A549 (cell line): ENCODE results near the gene ENTPD6.

Experiments used
- CEBPB ChIP-seq, 2 experiments: fragments of >200 bp in 1 of 2; sonication (Bioruptor Twin) in 1 of 2; formaldehyde crosslinking in 1 of 2; IDR thresholded peaks; 2 replicates each; pipeline ENCODE4 v1.6.1; 2012 to 2016
- EP300 ChIP-seq, 2 experiments: fragments of >200 bp; sonication (Bioruptor Twin); formaldehyde crosslinking; IDR thresholded peaks; 2 replicates in 1 of 2; 3 replicates in 1 of 2; pipeline ENCODE4 v1.6.1; 2016 to 2017
- HEYL ChIP-seq: fragments of 250-450 bp; sonication (Bioruptor Pico); IDR thresholded peaks from 2 replicates; pipeline ENCODE4 v1.8.0; 2021; ENCODE audit warnings: mild to moderate bottlenecking, moderate library complexity
- KDM1A ChIP-seq: fragments of 200-600 bp; sonication (generic); IDR thresholded peaks from 2 replicates; pipeline ENCODE4 v1.6.1; 2016; ENCODE audit warnings: low read depth, mild to moderate bottlenecking
- MAFK ChIP-seq: fragments of 450-650 bp; IDR thresholded peaks from 2 replicates; pipeline ENCODE4 v1.6.1; 2014; ENCODE audit not compliant: partially characterized antibody
- POLR2A ChIP-seq: IDR thresholded peaks from 2 replicates; pipeline ENCODE4 v1.6.1; 2012; ENCODE audit warnings: mild to moderate bottlenecking, low read length
- POLR2AphosphoS2 ChIP-seq: conservative IDR thresholded peaks from 2 replicates; pipeline ENCODE4 v1.6.1; 2012; ENCODE audit warnings: low read length, improper control_type of control experiment, inconsistent platforms
- RAD21 ChIP-seq, 2 experiments: fragments of >200 bp in 1 of 2; sonication (Bioruptor Twin) in 1 of 2; formaldehyde crosslinking in 1 of 2; IDR thresholded peaks in 1 of 2; conservative IDR thresholded peaks in 1 of 2; 2 replicates in 1 of 2; 3 replicates in 1 of 2; pipeline ENCODE4 v1.6.1; 2012 to 2018; ENCODE audit warnings: inconsistent platforms in 1 of 2
- TP53 ChIP-seq: fragments of 250-450 bp; sonication (Bioruptor Pico); IDR thresholded peaks from 2 replicates; pipeline ENCODE4 v1.5.0; 2021; ENCODE audit warnings: mild to moderate bottlenecking, moderate library complexity
- TF ChIP-seq, protein P1 (sequence below): fragments of 200-600 bp; sonication (generic); IDR thresholded peaks from 2 replicates; pipeline ENCODE4 v1.6.1; 2016; ENCODE audit warnings: antibody characterized with exemption, mild to moderate bottlenecking, moderate library complexity
- TF ChIP-seq, protein P2 (sequence below): IDR thresholded peaks from 2 replicates; pipeline ENCODE4 v1.6.1; 2012
- TF ChIP-seq, protein P3 (sequence below): fragments of >200 bp; sonication (Bioruptor Twin); formaldehyde crosslinking; IDR thresholded peaks from 3 replicates; pipeline ENCODE4 v1.5.1; 2016
- TF ChIP-seq, protein P4 (sequence below): fragments of 450-650 bp; IDR thresholded peaks from 2 replicates; pipeline ENCODE4 v1.6.1; 2014; ENCODE audit warnings: antibody characterized with exemption
- TF ChIP-seq, protein P5 (sequence below): IDR thresholded peaks from 2 replicates; pipeline ENCODE4 v1.6.1; 2012

DNA sequence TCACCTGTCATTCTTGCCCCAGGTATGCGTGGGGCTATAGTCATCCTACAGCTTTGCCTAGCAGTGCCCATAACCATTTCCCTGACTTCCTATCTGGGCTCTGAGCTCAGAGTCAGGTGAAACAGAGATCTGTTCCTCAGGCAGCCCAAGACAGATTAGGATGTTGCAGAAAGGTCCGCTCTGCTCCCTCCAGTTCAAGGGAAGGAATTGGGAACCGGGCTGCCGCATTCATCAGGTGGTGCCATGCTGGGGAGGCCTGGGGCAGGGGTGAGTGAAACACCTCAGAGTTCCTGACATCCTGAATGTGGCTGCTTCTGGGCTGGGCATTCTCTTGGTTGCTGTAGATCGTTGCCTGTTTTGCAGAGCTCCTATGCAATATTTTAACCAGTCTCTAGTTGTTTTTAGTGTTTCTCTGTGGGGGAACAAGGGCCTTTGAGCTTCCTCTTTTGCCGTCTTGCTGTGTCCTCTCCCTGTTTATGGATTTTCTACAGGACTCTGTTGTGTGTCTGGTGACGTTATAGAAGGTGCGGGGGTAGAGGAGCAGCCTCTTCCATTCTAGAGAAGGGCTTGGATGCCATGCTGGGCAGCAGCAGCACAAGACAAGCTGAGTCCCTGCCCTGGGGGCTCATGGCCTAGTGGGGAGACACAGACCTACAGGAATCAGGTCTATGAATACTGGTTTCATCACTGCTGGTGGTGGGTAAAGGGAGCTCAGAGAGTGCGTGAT is 9.2 kb downstream of the ENTPD6 start:
- TF ChIP-seq, protein P1, sequence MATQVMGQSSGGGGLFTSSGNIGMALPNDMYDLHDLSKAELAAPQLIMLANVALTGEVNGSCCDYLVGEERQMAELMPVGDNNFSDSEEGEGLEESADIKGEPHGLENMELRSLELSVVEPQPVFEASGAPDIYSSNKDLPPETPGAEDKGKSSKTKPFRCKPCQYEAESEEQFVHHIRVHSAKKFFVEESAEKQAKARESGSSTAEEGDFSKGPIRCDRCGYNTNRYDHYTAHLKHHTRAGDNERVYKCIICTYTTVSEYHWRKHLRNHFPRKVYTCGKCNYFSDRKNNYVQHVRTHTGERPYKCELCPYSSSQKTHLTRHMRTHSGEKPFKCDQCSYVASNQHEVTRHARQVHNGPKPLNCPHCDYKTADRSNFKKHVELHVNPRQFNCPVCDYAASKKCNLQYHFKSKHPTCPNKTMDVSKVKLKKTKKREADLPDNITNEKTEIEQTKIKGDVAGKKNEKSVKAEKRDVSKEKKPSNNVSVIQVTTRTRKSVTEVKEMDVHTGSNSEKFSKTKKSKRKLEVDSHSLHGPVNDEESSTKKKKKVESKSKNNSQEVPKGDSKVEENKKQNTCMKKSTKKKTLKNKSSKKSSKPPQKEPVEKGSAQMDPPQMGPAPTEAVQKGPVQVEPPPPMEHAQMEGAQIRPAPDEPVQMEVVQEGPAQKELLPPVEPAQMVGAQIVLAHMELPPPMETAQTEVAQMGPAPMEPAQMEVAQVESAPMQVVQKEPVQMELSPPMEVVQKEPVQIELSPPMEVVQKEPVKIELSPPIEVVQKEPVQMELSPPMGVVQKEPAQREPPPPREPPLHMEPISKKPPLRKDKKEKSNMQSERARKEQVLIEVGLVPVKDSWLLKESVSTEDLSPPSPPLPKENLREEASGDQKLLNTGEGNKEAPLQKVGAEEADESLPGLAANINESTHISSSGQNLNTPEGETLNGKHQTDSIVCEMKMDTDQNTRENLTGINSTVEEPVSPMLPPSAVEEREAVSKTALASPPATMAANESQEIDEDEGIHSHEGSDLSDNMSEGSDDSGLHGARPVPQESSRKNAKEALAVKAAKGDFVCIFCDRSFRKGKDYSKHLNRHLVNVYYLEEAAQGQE, result no peak
- TF ChIP-seq, protein P2, sequence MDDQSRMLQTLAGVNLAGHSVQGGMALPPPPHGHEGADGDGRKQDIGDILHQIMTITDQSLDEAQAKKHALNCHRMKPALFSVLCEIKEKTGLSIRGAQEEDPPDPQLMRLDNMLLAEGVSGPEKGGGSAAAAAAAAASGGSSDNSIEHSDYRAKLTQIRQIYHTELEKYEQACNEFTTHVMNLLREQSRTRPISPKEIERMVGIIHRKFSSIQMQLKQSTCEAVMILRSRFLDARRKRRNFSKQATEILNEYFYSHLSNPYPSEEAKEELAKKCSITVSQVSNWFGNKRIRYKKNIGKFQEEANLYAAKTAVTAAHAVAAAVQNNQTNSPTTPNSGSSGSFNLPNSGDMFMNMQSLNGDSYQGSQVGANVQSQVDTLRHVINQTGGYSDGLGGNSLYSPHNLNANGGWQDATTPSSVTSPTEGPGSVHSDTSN, result no peak
- TF ChIP-seq POLR2A (no peak), TP53 (no peak), MAFK (no peak), CEBPB (IDR thresholded peaks at IDR 0.05) (no peak), POLR2AphosphoS2 (no peak), HEYL (CRISPR knock-in tag) (no peak), RAD21 (conservative IDR thresholded peaks at IDR 0.05 in 1 of 2, IDR thresholded peaks at IDR 0.05 in 1 of 2) (no peak), EP300 (IDR thresholded peaks at IDR 0.05) (no peak), KDM1A (no peak)
- TF ChIP-seq, protein P3, sequence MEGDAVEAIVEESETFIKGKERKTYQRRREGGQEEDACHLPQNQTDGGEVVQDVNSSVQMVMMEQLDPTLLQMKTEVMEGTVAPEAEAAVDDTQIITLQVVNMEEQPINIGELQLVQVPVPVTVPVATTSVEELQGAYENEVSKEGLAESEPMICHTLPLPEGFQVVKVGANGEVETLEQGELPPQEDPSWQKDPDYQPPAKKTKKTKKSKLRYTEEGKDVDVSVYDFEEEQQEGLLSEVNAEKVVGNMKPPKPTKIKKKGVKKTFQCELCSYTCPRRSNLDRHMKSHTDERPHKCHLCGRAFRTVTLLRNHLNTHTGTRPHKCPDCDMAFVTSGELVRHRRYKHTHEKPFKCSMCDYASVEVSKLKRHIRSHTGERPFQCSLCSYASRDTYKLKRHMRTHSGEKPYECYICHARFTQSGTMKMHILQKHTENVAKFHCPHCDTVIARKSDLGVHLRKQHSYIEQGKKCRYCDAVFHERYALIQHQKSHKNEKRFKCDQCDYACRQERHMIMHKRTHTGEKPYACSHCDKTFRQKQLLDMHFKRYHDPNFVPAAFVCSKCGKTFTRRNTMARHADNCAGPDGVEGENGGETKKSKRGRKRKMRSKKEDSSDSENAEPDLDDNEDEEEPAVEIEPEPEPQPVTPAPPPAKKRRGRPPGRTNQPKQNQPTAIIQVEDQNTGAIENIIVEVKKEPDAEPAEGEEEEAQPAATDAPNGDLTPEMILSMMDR, result no peak
- TF ChIP-seq, protein P4, sequence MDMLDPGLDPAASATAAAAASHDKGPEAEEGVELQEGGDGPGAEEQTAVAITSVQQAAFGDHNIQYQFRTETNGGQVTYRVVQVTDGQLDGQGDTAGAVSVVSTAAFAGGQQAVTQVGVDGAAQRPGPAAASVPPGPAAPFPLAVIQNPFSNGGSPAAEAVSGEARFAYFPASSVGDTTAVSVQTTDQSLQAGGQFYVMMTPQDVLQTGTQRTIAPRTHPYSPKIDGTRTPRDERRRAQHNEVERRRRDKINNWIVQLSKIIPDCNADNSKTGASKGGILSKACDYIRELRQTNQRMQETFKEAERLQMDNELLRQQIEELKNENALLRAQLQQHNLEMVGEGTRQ, result no peak
- TF ChIP-seq, protein P5, sequence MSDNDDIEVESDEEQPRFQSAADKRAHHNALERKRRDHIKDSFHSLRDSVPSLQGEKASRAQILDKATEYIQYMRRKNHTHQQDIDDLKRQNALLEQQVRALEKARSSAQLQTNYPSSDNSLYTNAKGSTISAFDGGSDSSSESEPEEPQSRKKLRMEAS, result no peak
